Measurements from ENCODE around the gene DDX5.

The DDX5 gene

GRCh38 chr17:64496786-64497564 is 9.1 kb downstream of the DDX5 start, which contains the start of gene POLG2:
POLG2 (minus strand) TSS chr17:64497054; CDS start chr17:64496968, 86 bp downstream.
- no peaks in the 10 kb centered on the region for H3K4me1 ChIP-seq (ENCODE audit: control insufficient read depth, insufficient read depth, low read length)
- H3K9me3 ChIP-seq (ENCODE audit: control insufficient read depth, insufficient read depth, low read depth, low read length): no peaks in the 10 kb centered on the region
- ChIA-PET CTCF (interaction anchor here (0.6 to 1.5 kb wide), 5 partner anchors 12 to 192 kb away, joined by 3 to 6 read pairs (median 4); no protein-coding TSS in a partner anchor), POLR2A (interaction anchor here (0.6 to 5.2 kb wide), 7 partner anchors 9 to 166 kb away, joined by 3 to 146 read pairs (median 3); partner anchors contain the start of genes CEP95 and DDX5)
- H3K27ac ChIP-seq (ENCODE audit: extremely low read depth, low read depth, low read length): peak within 1 kb of the TSS; percentile 73
- peak within 1 kb of the TSS; percentile 75 for H3K4me3 ChIP-seq (ENCODE audit: low read depth, low read length)
- H3K36me3 ChIP-seq (ENCODE audit: control insufficient read depth in 2 of 2, insufficient read depth in 1 of 2, low read length in 2 of 2): peaks cover 26 to 63% of the 10 kb centered on the region in 2 experiments
- TF ChIP-seq ZNF433 (tag by site-specific recombination; IDR thresholded peaks at IDR 0.05; ENCODE audit: low read depth) (no peak), ATF2 (tag by site-specific recombination; IDR thresholded peaks at IDR 0.05; ENCODE audit: low read depth) (no peak), ZNF404 (tag by site-specific recombination; IDR thresholded peaks at IDR 0.05) (no peak), ZNF658 (tag by site-specific recombination; IDR thresholded peaks at IDR 0.05) (no peak), ZNF148 (tag by site-specific recombination; IDR thresholded peaks at IDR 0.05; ENCODE audit: borderline replicate concordance) (no peak), ZNF837 (tag by site-specific recombination; IDR thresholded peaks at IDR 0.05) (no peak), ZNF530 (tag by site-specific recombination; IDR thresholded peaks at IDR 0.05; ENCODE audit: low read depth) (no peak), ZNF777 (tag by site-specific recombination; IDR thresholded peaks at IDR 0.05; ENCODE audit: borderline replicate concordance) (no peak), ZNF155 (tag by site-specific recombination; IDR thresholded peaks at IDR 0.05) (no peak), ZNF221 (tag by site-specific recombination; IDR thresholded peaks at IDR 0.05; ENCODE audit: borderline replicate concordance) (no peak), ZNF138 (tag by site-specific recombination; IDR thresholded peaks at IDR 0.05; ENCODE audit: borderline replicate concordance) (no peak), ZNF140 (tag by site-specific recombination; IDR thresholded peaks at IDR 0.05) (no peak), ZNF670 (tag by site-specific recombination; IDR thresholded peaks at IDR 0.05; ENCODE audit: low read depth) (no peak), ZNF335 (tag by site-specific recombination; conservative IDR thresholded peaks at IDR 0.05) (peak; percentile 81), ZNF560 (tag by site-specific recombination; IDR thresholded peaks at IDR 0.05; ENCODE audit: borderline replicate concordance) (no peak), ZFP3 (tag by site-specific recombination; IDR thresholded peaks at IDR 0.05; ENCODE audit: low read depth) (no peak), YY2 (tag by site-specific recombination; IDR thresholded peaks at IDR 0.05) (peak; percentile 67; the same call in 1 of the 2 replicates), ZBTB49 (tag by site-specific recombination; IDR thresholded peaks at IDR 0.05; ENCODE audit: low read depth) (no peak), ZNF423 (tag by site-specific recombination; IDR thresholded peaks at IDR 0.05) (no peak), ZNF707 (tag by site-specific recombination; IDR thresholded peaks at IDR 0.05) (no peak), ZFP37 (tag by site-specific recombination; IDR thresholded peaks at IDR 0.05) (peak; percentile 66), ZNF112 (tag by site-specific recombination; IDR thresholded peaks at IDR 0.05) (no peak), ZNF513 (tag by site-specific recombination; IDR thresholded peaks at IDR 0.05) (no peak), ZNF202 (tag by site-specific recombination; IDR thresholded peaks at IDR 0.05; ENCODE audit: borderline replicate concordance) (no peak), ZNF660 (tag by site-specific recombination; IDR thresholded peaks at IDR 0.05) (no peak; the same call in none of the 2 replicates), ZNF692 (tag by site-specific recombination; IDR thresholded peaks at IDR 0.05) (peak; percentile 49; the same call in 1 of the 2 replicates), ZNF341 (tag by site-specific recombination; IDR thresholded peaks at IDR 0.05; ENCODE audit: low read depth) (peak; percentile 31), ZNF266 (tag by site-specific recombination; IDR thresholded peaks at IDR 0.05; ENCODE audit: low read depth) (no peak), ZNF416 (tag by site-specific recombination; IDR thresholded peaks at IDR 0.05) (no peak)
